H1 (cell line): ENCODE data around the gene IGFBP6. TPM values are rescaled to one million over a fixed set of nuclear protein-coding genes. Genes with fewer than 3 reads are reported as not detected.

Experiments
- GTF2F1 ChIP-seq: IDR thresholded peaks from 2 replicates; pipeline ENCODE4 v1.6.1; 2012; ENCODE audit warnings: low read depth, low read length, improper control_type of control experiment, borderline replicate concordance
- MAFK ChIP-seq: IDR thresholded peaks from 2 replicates; pipeline ENCODE4 v1.6.1; 2012; ENCODE audit warnings: low read depth, mild to moderate bottlenecking, improper control_type of control experiment, low read length
- SIX5 ChIP-seq: IDR thresholded peaks from 2 replicates; pipeline ENCODE4 v1.6.1; 2011; ENCODE audit warnings: mild to moderate bottlenecking, low read depth, low read length
- TBP ChIP-seq: IDR thresholded peaks from 2 replicates; pipeline ENCODE4 v1.6.1; 2011; ENCODE audit warnings: low read depth, low read length, improper control_type of control experiment
- TCF12 ChIP-seq: IDR thresholded peaks from 2 replicates; pipeline ENCODE4 v1.6.1; 2011; ENCODE audit warnings: low read depth, mild to moderate bottlenecking, low read length
- ZNF274 ChIP-seq: IDR thresholded peaks from 2 replicates; pipeline ENCODE4 v1.7.0; 2012; ENCODE audit warnings: low read length, borderline replicate concordance; ENCODE audit errors: extremely low read depth
- polyA plus RNA-seq, 7 experiments: library from polyadenylated mRNA; depleted of rRNA in 3 of 7; stranded (reverse) in 5 of 7; unstranded in 2 of 7; fragments of >200 nt in 5 of 7; fragments of 200-250 nt in 2 of 7; gene quantifications; 1 replicate in 5 of 7; 2 replicates in 1 of 7; 4 replicates in 1 of 7; pipeline versions ENCODE4 v1.2.1 to v1.2.3, GENCODE V29; 2011 to 2013; ENCODE audit warnings: missing spikeins in 2 of 7, mixed read lengths in 2 of 7
- total RNA-seq: library from RNA; stranded (reverse); fragmentation: NEBNext Ultra II Directional; extraction: Animal tissue kit (Norgen Biotek cat#: 25700); gene quantifications from 2 replicates; pipeline ENCODE4 v1.2.1, GENCODE V29; 2021

The IGFBP6 gene
- total and polyA plus RNA-seq, 2 of the 8 experiments (the other 6 are each of a cell fraction or from before 2014, with no cell fraction given), result 13.7 to 14.7 TPM

DNA sequence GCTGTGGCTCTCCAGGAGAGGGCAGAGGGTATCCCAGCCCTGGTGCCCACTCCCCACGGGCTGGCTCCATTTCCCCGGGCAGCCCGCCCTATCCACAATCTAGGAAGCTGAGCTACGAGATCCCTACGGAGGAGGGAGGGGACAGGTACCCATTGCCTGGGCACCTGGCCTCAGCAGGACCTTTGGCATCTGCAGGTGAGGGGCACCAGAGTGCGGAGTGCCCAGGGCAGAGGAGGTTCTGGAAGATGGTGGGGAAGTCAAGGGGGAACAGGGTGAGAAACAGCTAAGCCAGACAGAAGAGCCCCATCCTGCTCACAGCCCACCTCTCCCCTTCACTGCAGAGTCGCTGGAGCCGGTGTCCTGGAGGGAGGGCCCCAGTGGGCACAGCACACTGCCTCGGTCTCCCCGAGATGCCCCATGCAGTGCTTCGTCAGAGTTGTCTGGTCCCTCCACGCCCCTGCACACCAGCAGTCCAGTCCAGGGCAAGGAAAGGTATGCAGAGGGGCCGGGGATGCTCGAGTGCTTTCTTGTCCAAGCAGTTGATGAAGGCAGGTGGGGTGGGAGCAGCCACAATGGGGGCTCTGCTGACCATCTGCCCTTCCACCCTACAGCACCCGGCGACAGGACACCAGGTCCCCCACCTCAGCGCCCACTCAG lies 37.3 kb upstream of the IGFBP6 start (continued):
- TF ChIP-seq MAFK, result no peak
- no peak for TF ChIP-seq ZNF274
- TF ChIP-seq TCF12, result no peak
- no peak for TF ChIP-seq TBP
- TF ChIP-seq GTF2F1, result no peak
- no peak for TF ChIP-seq SIX5
